OCI-LY7 (cell line): ENCODE results near the gene F7. TPM values are rescaled to one million over a fixed set of nuclear protein-coding genes. Genes with fewer than 3 reads are reported as not detected.

Experiments used
- BruUV-seq: library from RNA; stranded (reverse); fragments of 400-500 nt; replicated peaks from 2 replicates; lab custom pipeline; 2021; lab: Mats Ljungman, UMichigan
- CTCF ChIA-PET: fragments of 300-600 bp; sonication (Branson Sonifier 250); formaldehyde crosslinking; loops from one replicate; lab custom pipeline; 2022; ENCODE audit warnings: antibody characterized with exemption; ENCODE audit not compliant: unreplicated experiment; lab: Charles Lee
- POLR2A ChIA-PET: fragments of 300-600 bp; sonication (Branson Sonifier 250); formaldehyde crosslinking; loops from one replicate; lab custom pipeline; 2022; ENCODE audit warnings: antibody characterized with exemption; lab: Charles Lee
- DNase-seq: peaks from one replicate; pipeline ENCODE4 v3.0.0-alpha.2; 2015; ENCODE audit warnings: low spot score
- H2AFZ ChIP-seq: fragments of 200-600 bp; sonication (generic), shearing (Covaris generic); 2 replicates; pipeline ENCODE4 v1.6.1; 2014; ENCODE audit warnings: mild to moderate bottlenecking, antibody characterized with exemption, low read length, moderate library complexity
- H3K27ac ChIP-seq: fragments of 200-600 bp; sonication (generic); 2 replicates; pipeline ENCODE4 v1.5.1; 2014; ENCODE audit warnings: mixed run types, low read depth, mild to moderate bottlenecking, moderate library complexity, low read length, inconsistent platforms; ENCODE audit not compliant: poor library complexity, severe bottlenecking
- H3K36me3 ChIP-seq: fragments of 200-600 bp; sonication (generic); 2 replicates; pipeline ENCODE4 v1.6.1; 2014; ENCODE audit warnings: mild to moderate bottlenecking, antibody characterized with exemption, low read length, moderate library complexity, mixed read lengths; ENCODE audit not compliant: insufficient read depth
- H3K4me1 ChIP-seq: fragments of 200-600 bp; sonication (generic); 2 replicates; pipeline ENCODE4 v1.5.1; 2014; ENCODE audit warnings: mild to moderate bottlenecking, low read length; ENCODE audit not compliant: insufficient read depth, poor library complexity, severe bottlenecking
- H3K4me2 ChIP-seq: fragments of 200-600 bp; sonication (generic); 2 replicates; pipeline ENCODE4 v1.6.1; 2014; ENCODE audit warnings: mild to moderate bottlenecking, low read length
- H3K4me3 ChIP-seq: fragments of 200-600 bp; sonication (generic); 2 replicates; pipeline ENCODE4 v1.5.1; 2014; ENCODE audit warnings: mild to moderate bottlenecking, low read depth, low read length; ENCODE audit not compliant: poor library complexity, severe bottlenecking
- H3K79me2 ChIP-seq: fragments of 200-600 bp; sonication (generic); 2 replicates; pipeline ENCODE4 v1.6.1; 2016; ENCODE audit warnings: low read depth, mild to moderate bottlenecking, low read length, moderate library complexity, mixed read lengths; ENCODE audit not compliant: insufficient read depth
- H3K9me2 ChIP-seq: fragments of 200-600 bp; sonication (generic); 2 replicates; pipeline ENCODE4 v1.6.1; 2016; ENCODE audit warnings: mild to moderate bottlenecking, low read length, mixed read lengths; ENCODE audit not compliant: insufficient read depth
- H3K9me3 ChIP-seq: fragments of 200-600 bp; sonication (generic); 2 replicates; pipeline ENCODE4 v1.6.1; 2014; ENCODE audit warnings: mild to moderate bottlenecking, mixed run types, low read length, mixed read lengths
- H4K20me1 ChIP-seq: fragments of 200-600 bp; sonication (generic); 2 replicates; pipeline ENCODE4 v1.6.1; 2014; ENCODE audit warnings: mild to moderate bottlenecking, antibody characterized with exemption, low read length, moderate library complexity, mixed read lengths; ENCODE audit not compliant: insufficient read depth
- CTCF ChIP-seq: fragments of 200-600 bp; sonication (generic); conservative IDR thresholded peaks from 2 replicates; pipeline ENCODE4 v1.5.1; 2014; ENCODE audit warnings: mild to moderate bottlenecking, antibody characterized with exemption, low read length, moderate library complexity, mixed read lengths
- EZH2phosphoT487 ChIP-seq: fragments of 200-600 bp; sonication (generic); IDR thresholded peaks from 2 replicates; pipeline ENCODE4 v1.6.1; 2018; ENCODE audit warnings: low read depth, borderline replicate concordance, mild to moderate bottlenecking, mixed run types, antibody characterized with exemption, low read length, moderate library complexity, mixed read lengths
- intact Hi-C: fragments of 100-400 bp; cut with micrococcal nuclease; formaldehyde crosslinking; loops from one replicate; pipeline ENCODE4 v1.10.0; 2022; ENCODE audit not compliant: unreplicated experiment
- total RNA-seq, 2 experiments: library from RNA; depleted of rRNA in 1 of 2; stranded (reverse); fragments of >200 nt in 1 of 2; shearing (Covaris generic) in 1 of 2; gene quantifications; 2 replicates each; pipeline ENCODE4 v1.2.3, GENCODE V29; 2014 to 2022

Gene F7
- total RNA-seq, 2 experiments from 2014 or later: not detected

GRCh38 chr13:113155982-113156655 lies 50.5 kb downstream of the F7 start:
- Histone ChIP-seq H3K36me3 (no peaks in the 10 kb centered on the region), H3K27ac (no peak overlapping the region), H3K4me2 (no peak overlapping the region), H3K79me2 (no peaks in the 10 kb centered on the region), H3K9me2 (no peaks in the 10 kb centered on the region), H2AFZ (no peak overlapping the region), H3K4me3 (no peak overlapping the region), H3K4me1 (peaks cover 3% of the 10 kb centered on the region), H4K20me1 (no peaks in the 10 kb centered on the region), H3K9me3 (no peaks in the 10 kb centered on the region)
- ChIA-PET CTCF (no interaction called here), POLR2A (no interaction called here)
- TF ChIP-seq EZH2phosphoT487: no peak
- TF ChIP-seq CTCF: no peak
- BruUV-seq: no TSS peak
- no peak for DNase-seq
- intact Hi-C loops: no loop called here

GRCh38 chr13:113157206-113157928 lies 51.8 kb downstream of the F7 start:
- TF ChIP-seq EZH2phosphoT487 (no peak), CTCF (no peak)
- H2AFZ ChIP-seq: no peak overlapping the region

More at GRCh38 chr13:113157206-113157928, 51.8 kb downstream of the F7 start:
- Histone ChIP-seq H3K79me2 (no peaks in the 10 kb centered on the region), H3K4me3 (no peak overlapping the region), H3K27ac (no peak overlapping the region), H3K4me2 (no peak overlapping the region), H3K9me3 (no peaks in the 10 kb centered on the region), H3K36me3 (no peaks in the 10 kb centered on the region), H3K4me1 (peaks cover 3% of the 10 kb centered on the region), H4K20me1 (no peaks in the 10 kb centered on the region), H3K9me2 (no peaks in the 10 kb centered on the region)
- POLR2A ChIA-PET: no interaction called here
- DNase-seq: no peak
- no TSS peak for BruUV-seq
- CTCF ChIA-PET: no interaction called here
- intact Hi-C loops: no loop called here
